DOHH2 (cell line): Measurements from ENCODE around the gene GMPR.

Source experiments
- EZH2phosphoT487 ChIP-seq: fragments of 200-600 bp; sonication (generic); IDR thresholded peaks from 2 replicates; pipeline ENCODE4 v1.6.1; 2017; ENCODE audit warnings: borderline replicate concordance, mild to moderate bottlenecking, antibody characterized with exemption, low read length, moderate library complexity, mixed read lengths
- TF ChIP-seq, protein P1 (sequence below): fragments of 200-600 bp; sonication (generic); IDR thresholded peaks from one replicate; pipeline ENCODE4 v1.5.1; 2014; ENCODE audit warnings: antibody characterized with exemption, mild to moderate bottlenecking, low read depth, low read length; ENCODE audit not compliant: poor library complexity, severe bottlenecking

- TF ChIP-seq, protein P1, sequence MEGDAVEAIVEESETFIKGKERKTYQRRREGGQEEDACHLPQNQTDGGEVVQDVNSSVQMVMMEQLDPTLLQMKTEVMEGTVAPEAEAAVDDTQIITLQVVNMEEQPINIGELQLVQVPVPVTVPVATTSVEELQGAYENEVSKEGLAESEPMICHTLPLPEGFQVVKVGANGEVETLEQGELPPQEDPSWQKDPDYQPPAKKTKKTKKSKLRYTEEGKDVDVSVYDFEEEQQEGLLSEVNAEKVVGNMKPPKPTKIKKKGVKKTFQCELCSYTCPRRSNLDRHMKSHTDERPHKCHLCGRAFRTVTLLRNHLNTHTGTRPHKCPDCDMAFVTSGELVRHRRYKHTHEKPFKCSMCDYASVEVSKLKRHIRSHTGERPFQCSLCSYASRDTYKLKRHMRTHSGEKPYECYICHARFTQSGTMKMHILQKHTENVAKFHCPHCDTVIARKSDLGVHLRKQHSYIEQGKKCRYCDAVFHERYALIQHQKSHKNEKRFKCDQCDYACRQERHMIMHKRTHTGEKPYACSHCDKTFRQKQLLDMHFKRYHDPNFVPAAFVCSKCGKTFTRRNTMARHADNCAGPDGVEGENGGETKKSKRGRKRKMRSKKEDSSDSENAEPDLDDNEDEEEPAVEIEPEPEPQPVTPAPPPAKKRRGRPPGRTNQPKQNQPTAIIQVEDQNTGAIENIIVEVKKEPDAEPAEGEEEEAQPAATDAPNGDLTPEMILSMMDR: no peak
- no peak for TF ChIP-seq EZH2phosphoT487
Measured at GRCh38 chr6:16223362-16223761, 15.0 kb upstream of the GMPR start.
